Heart left ventricle (tissue), 13 donors: ENCODE measurements around the gene CLMN.

Source experiments
- POLR2A ChIP-seq, 2 donors: fragments of 450-650 bp; IDR thresholded peaks; one replicate each; pipeline ENCODE4 v1.6.1; 2017; ENCODE audit warnings: antibody characterized with exemption in 2 of 2, mild to moderate bottlenecking in 2 of 2, moderate library complexity in 2 of 2
- TF ChIP-seq, protein P1 (sequence below), 12 donors: fragments of 200-600 bp; sonication (generic) in 4 of 12; IDR thresholded peaks; one replicate each; pipeline versions ENCODE4 v1.5.0 to v1.8.0; 2018 to 2022; ENCODE audit warnings: antibody characterized with exemption in 12 of 12, mild to moderate bottlenecking in 5 of 12
- donor health status: ischemic (EF 13 %, LVEDD 7.1; RV severe dilation, severe dysfunction).
- donor health status: DM: no; HTN: yes; CAD: no.
- donor health status: DM: no; HTN: no; CAD: no.
- donor health status: ischemic (EF 25% LVEDD 6.9; RV normal size, moderate dysfunction).
- donor health status: ischemic (EF 25% LVEDD 5.7; RV mildly dilated, moderate dysfunction).
- donor health status: ischemic (EF 35%, LVEDD 5.7; RV mildly dilated, moderate dysfunction).
- donor health status: nonischemic (EF 11% LVEDD 7.7; RV severe dilation, severe dysfunction).
- donor health status: DM: yes; HTN: yes; CAD: no.
- donor health status: PGD.
- donor health status: ischemic (EF 29% LVEDD 5.4; RV normal size, mild dysfunction).
- donor health status: nonischemic (EF 23%, LVEDD 6.1; RV moderate dilation, normal function).

DNA sequence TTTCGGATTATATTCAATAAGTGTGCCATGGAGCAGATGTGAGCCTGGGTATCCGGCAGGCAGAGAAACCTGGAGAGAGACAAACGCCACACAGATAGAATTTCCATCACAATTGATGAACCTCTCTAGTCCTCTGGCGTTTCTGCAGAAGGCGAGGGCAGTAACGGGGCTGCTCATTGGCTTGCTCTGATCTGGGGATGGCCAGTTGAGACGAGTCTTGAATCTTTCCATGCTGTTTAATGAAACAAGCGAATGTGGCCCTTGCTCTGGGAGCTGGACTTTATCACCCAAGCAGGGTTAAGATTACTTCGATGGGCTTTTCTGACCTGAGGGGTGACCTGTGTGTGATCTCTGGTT is 42.4 kb upstream of the CLMN start:
- TF ChIP-seq, protein P1, sequence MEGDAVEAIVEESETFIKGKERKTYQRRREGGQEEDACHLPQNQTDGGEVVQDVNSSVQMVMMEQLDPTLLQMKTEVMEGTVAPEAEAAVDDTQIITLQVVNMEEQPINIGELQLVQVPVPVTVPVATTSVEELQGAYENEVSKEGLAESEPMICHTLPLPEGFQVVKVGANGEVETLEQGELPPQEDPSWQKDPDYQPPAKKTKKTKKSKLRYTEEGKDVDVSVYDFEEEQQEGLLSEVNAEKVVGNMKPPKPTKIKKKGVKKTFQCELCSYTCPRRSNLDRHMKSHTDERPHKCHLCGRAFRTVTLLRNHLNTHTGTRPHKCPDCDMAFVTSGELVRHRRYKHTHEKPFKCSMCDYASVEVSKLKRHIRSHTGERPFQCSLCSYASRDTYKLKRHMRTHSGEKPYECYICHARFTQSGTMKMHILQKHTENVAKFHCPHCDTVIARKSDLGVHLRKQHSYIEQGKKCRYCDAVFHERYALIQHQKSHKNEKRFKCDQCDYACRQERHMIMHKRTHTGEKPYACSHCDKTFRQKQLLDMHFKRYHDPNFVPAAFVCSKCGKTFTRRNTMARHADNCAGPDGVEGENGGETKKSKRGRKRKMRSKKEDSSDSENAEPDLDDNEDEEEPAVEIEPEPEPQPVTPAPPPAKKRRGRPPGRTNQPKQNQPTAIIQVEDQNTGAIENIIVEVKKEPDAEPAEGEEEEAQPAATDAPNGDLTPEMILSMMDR (IDR thresholded peaks at IDR 0.05): no peak
- no peak for TF ChIP-seq POLR2A (IDR thresholded peaks at IDR 0.05)
